Kasumi-1 (cell line): Measurements from ENCODE around the gene CFL1.
"Not testable (repeated sequence)": the region's sequence is repeated elsewhere in the genome, so short reads cannot be mapped to it uniquely, and the experiment has no call there.

Experiments
- DNase-seq, 2 experiments: peaks; one replicate each; lab custom pipeline; 2025; lab: John Stamatoyannopoulos, UW

CFL1 gene

GRCh38 chr11:65833297-65834030, 24.5 kb downstream of the CFL1 start, which contains the start of gene SNX32:
TSS of gene SNX32 (plus strand) at chr11:65833963. CDS start at chr11:65834066, 103 bp downstream.
- peak; percentile 90 to 93 for DNase-seq

GRCh38 chr11:65832231-65832630, 25.7 kb downstream of the CFL1 start:
- DNase-seq: not testable (repeated sequence)

GRCh38 chr11:65829459-65829858, 28.5 kb downstream of the CFL1 start:
- no peak for DNase-seq

- no peak for DNase-seq
Measured at GRCh38 chr11:65826984-65827735, 30.8 kb downstream of the CFL1 start.

GRCh38 chr11:65822776-65823528, 35.0 kb downstream of the CFL1 start:
- DNase-seq: no peak

GRCh38 chr11:65821107-65821506, 36.9 kb downstream of the CFL1 start:
- DNase-seq: no peak

GRCh38 chr11:65817835-65818680, 39.9 kb downstream of the CFL1 start:
- peak; percentile 76 to 84 for DNase-seq

GRCh38 chr11:65817312-65817834, 40.6 kb downstream of the CFL1 start:
- no peak for DNase-seq

GRCh38 chr11:65816696-65817095, 41.3 kb downstream of the CFL1 start:
- DNase-seq: no peak

GRCh38 chr11:65814986-65815565, 42.9 kb downstream of the CFL1 start:
- DNase-seq: no peak

- DNase-seq: no peak
Measured at GRCh38 chr11:65814131-65814985, 43.6 kb downstream of the CFL1 start.

- no peak for DNase-seq
Measured at GRCh38 chr11:65811764-65812475, 46.1 kb downstream of the CFL1 start.

- no peak for DNase-seq
Measured at GRCh38 chr11:65810046-65810868, 47.7 kb downstream of the CFL1 start.

GRCh38 chr11:65809496-65809895, 48.5 kb downstream of the CFL1 start:
- DNase-seq: no peak

GRCh38 chr11:65808744-65809341, 49.1 kb downstream of the CFL1 start:
- DNase-seq: no peak

GRCh38 chr11:65806979-65807378, 51.0 kb downstream of the CFL1 start:
- no peak for DNase-seq
